ENCODE data around the gene DDX41. TPM values are rescaled to one million over a fixed set of nuclear protein-coding genes. Genes with fewer than 3 reads are reported as not detected.

The DDX41 gene
- total RNA-seq, 1 experiment from 2014 or later = 172 TPM

DNA sequence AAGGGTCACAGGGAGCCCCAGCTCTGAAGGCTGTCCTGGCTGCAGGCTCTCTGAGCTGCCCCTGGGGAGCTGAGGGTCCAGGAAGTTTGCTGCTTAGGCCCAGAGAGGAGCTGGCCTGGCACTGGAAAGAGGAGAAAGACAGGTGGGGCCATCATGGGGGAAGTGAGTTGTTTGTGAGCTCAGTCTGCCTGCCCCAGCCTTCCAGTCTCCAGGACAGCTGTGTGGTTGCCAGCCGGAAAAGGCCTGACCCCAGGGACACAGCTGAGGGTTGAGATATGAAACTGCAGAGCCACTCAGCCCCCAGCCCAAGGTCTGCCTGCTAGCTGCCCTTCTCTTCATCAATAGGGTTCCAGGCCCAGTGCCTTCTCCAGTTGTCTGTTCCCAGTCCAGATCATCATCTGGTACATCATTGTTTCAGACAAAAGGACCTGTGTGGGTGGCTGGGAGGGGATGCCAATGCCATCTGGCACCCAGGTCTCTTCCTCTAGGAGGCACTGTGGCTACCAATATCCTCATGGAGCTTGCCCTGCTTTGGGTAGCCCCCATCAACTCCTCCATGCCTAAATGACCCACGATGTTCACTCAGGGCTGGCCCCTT lies 4.3 kb upstream of the DDX41 start:
- in situ Hi-C loops (cut with HindIII; ENCODE audit: low pct_unique_long_range_greater_than_20kb, low sequenced_read_pairs) = no loop called here
- no peak for DNase-seq (ENCODE audit: low read depth)

DNA sequence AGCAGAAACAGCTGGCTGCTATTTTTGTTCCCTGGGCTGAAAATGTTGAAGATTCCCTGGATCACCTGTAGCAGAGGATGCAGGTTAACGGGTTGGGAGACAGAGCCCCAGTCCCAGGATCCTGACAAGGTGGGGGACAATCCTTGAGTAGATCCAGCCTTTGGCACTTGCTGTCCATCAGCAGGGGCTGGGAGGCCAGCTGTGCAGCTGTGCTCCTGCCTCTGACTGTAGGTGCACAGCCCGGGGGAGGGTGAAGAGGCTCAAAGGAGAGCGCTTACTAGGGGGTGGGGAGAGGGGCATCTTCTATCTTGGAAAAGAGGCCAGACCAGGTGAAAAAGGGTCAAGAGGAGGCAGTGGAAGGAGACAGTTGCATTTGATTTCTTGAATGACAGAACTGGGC lies 3.5 kb upstream of the DDX41 start:
- no peak for DNase-seq (ENCODE audit: low read depth)
- in situ Hi-C loops (cut with HindIII; ENCODE audit: low pct_unique_long_range_greater_than_20kb, low sequenced_read_pairs) = no loop called here

DNA sequence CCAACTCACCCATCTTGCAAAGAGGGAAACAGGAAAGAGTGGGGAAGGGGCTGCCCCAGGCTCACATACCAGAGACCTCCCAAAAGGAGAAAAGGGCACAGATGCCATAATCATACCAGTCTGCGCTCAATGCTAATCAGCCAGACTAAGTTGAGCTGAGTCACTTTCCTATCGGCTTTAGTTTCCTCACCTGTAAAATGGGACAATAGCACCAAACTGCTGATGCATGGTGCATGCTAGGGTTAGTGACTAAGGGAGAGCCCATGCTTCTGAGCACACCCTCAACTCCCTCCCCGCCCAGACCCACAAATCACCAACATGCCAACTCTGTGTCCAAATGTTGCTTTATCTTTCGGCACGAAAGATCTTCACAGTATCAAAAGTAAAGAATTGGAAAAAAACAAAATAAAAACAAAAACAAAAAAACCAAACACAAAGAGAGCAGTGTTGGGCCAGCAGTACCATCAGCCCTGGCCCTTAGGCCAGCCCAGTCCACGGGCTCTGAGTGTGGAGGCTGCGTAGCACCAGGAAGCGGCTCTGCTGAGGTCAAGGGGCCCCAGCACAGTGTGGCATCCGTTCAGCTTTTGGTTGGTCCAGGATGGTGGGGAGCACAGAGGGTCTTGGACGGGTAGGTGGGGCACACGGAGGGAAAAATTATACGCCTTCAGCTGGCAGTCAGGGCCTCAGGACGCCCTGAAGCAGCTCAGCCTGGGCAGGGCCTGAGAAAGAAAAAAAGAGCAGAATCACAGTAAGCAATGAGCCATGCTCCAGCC lies 2.9 kb upstream of the DDX41 start:
- in situ Hi-C loops (cut with HindIII; ENCODE audit: low pct_unique_long_range_greater_than_20kb, low sequenced_read_pairs) = no loop called here
- no peak for DNase-seq (ENCODE audit: low read depth)

DNA sequence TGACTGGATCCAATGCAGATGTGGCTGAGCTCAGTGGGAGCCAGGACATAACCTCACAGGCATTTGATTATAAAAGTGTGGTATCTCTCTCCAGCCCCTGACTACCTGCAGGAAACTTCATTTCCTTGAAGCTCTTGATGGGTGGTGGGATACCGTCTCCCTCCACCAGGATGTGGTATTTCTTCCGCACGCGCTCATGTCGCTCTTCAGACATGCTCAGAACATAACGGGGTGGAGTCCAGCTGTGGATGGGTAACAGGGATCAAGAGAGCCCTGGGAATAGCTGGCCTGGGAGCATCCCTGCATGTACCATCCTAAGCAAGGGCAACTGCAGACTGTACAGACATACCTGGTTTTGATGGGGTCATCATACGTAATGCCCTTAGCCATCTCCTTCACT lies 1.2 kb downstream of the DDX41 start:
- no peak for DNase-seq (ENCODE audit: low read depth)
- in situ Hi-C loops (cut with HindIII; ENCODE audit: low pct_unique_long_range_greater_than_20kb, low sequenced_read_pairs) = no loop called here

DNA sequence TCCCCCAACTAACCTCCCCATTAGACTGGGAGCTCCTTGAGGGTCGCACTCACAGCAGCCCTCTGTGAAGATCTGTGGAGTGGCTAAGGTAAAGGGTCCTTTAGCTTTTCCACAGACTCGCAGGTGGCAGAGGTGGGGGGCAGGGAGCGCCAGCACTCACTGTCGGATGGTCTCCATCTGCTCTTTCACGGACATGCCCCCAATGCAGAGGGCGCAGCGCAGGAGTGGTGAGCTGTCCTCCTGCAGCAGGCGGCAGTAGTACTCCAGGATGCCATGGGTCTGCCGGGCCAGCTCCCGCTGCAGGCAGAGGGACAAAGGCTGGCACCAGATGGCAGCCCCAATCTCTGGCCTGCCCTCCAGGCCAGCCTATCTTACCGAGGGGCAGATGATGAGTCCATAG lies 2.2 kb downstream of the DDX41 start:
- in situ Hi-C loops (cut with HindIII; ENCODE audit: low pct_unique_long_range_greater_than_20kb, low sequenced_read_pairs) = no loop called here
- DNase-seq (ENCODE audit: low read depth) = no peak

DNA sequence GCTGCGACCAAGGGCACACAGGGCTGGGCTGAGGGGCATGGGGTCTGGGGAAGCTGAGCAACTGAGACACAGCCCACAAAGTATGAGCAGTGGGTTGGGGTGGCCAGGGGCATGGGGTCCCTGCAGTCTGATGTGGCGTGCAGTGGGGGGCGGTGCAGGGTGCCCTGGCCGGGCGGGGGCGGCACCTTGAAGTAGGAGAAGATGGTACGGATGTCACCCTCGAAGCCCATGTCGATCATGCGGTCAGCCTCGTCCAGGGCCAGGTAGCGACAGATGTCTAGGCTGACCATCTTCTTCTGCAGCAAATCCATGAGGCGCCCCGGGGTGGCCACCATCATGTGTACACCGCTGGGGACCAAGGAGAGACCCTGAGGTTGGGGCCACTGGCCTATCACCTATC lies 3.3 kb downstream of the DDX41 start:
- in situ Hi-C loops (cut with HindIII; ENCODE audit: low pct_unique_long_range_greater_than_20kb, low sequenced_read_pairs) = no loop called here

DNA sequence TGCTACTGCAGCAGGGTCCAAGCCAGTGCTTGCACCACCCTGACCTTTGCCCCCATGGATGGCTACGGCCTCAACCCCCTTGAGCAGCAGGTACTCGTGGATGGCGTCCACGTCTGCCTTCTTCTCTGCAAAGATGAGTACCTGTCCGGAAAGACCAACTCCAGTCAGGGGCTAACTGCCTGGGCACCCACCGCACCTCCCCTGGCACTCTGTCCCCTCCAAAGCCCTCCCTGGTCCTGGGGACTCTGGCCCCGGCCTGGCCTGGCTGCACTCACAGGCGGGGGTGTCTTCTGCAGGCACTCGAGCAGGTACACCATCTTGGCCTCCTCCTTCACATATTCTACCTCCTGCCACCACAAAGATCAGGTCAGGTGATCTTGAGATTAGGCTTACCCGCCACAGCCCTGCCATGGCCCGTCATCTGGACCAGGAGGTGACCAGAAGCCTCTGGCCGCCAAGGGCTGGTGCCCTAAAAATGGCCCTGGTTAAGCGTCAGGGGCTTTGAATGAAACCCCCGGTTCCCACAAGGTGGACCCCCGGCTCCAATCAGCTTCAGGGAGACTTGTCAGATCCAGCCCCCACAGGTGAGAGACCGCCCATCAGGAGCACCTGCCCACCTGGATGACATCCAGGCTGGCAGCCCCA lies 3.9 kb downstream of the DDX41 start:
- in situ Hi-C loops (cut with HindIII; ENCODE audit: low pct_unique_long_range_greater_than_20kb, low sequenced_read_pairs) = no loop called here
- DNase-seq (ENCODE audit: low read depth) = no peak

More for the DNA sequence above, 3.3 kb downstream of the DDX41 start:
- no peak for DNase-seq (ENCODE audit: low read depth)

DNA sequence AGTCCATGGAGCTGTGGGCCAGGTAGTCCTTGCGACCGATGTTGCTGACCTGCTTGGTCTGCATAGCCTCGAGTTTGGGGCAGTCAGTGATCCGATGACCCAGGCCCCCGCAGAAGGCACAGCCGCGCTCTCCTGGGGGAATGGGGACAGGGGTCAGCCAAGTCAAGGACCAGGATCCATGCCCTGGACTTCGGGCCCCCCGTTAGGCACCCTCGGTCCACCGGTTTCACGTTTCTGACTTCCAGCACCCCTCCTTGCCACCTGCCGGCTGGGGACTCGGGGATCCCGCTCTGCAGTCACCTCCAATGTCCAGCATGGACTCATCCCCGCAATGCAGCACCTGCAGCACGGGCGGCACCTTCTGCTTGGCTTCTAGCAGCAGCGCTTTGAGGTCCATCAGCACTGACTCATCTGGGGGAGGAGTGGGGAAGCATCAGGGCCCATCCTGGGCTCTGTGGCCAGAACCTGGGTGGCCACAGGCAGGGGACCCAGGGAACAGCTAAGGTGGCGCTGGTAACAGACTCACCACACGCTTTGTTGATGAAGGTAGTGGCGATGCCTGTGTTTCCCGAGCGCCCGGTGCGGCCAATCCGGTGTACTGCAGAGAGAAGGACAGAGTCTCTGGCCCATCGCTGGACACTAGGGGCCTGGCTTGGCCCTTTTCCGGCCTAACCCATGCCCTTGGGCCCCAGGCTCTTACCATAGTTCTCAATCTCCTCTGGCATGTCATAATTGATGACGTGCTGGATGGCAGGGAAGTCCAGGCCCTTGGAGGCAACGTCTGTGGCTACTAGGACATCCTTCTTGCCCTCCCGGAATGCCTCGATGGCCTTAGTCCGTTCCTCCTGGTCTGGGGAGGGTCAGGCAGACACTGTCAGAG lies 4.7 kb downstream of the DDX41 start:
- DNase-seq (ENCODE audit: low read depth) = no peak
- in situ Hi-C loops (cut with HindIII; ENCODE audit: low pct_unique_long_range_greater_than_20kb, low sequenced_read_pairs) = no loop called here

DNA sequence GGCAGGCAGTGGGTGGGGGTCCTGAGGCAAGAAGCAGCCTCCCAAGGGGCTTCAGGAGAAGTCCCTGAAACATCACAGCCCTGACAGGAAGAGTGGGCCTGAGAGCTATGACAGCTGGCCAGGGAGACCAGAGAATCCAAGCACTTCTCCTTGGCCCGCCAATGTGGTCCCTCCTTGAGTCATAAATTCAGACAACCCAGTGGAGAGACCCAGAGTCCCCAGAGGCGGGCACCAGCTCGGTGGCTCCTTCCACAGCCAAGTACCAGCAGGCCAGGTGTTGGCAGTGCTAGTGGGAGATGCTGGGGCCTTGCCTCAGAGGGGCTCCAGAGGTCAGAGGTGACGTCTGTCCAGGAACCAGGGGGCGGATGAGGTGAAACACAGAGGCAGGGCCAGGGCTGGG lies 5.6 kb downstream of the DDX41 start:
- in situ Hi-C loops (cut with HindIII; ENCODE audit: low pct_unique_long_range_greater_than_20kb, low sequenced_read_pairs) = no loop called here
- DNase-seq (ENCODE audit: low read depth) = no peak

DNA sequence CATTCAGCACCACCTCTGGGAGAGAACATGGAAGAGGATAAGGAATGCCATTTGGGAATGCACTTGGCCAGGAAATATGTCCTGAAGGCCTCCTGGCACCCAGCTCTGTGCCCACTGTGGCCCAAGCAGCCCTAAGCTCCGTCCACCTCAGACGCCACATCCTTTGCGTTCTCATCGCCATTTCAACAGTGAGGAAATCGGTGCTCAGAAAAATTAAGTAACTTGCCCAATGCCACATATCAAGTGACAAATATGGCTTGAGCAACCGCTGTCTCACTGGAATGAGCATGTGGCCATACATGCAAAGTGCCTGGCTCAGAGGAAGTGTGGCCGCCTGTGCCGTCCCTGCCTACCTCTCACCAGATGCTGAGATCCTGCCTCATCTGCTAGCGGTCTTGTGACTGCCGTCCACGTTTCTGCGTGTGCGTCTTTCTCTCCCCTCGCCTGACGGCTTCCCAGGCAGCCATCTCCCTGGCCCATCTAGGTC lies 6.2 kb downstream of the DDX41 start:
- no peak for DNase-seq (ENCODE audit: low read depth)

DNA sequence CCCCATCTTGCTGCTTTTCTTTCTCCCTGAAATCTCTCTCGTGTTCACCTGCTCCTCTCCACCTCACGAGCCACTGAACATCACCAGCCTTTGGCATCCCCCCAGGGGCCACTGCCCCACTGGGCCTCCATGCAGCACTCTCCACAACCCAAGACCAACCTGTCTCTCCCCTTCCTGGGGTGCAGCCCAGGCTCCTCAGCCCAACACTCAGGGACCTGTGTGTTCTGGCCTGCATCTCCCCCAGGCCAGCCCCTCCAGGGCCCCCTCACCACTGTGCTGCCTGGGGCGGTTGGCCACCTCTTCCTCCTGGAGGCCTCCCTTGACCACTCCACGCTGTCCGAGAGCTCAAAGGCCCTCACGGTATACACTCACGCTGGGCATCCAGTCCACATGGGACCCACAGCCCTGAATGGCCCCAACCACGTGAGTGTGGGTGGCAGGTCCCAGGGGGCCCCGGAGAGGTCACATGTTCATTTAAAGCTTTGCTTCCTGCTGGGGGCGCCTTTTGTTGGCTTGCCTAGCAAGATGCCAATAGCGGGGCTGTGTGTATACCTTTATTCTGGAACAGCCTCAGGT lies 6.7 kb downstream of the DDX41 start:
- in situ Hi-C loops (cut with HindIII; ENCODE audit: low pct_unique_long_range_greater_than_20kb, low sequenced_read_pairs) = no loop called here
- no peak for DNase-seq (ENCODE audit: low read depth)

More for the DNA sequence above, 6.2 kb downstream of the DDX41 start:
- in situ Hi-C loops (cut with HindIII; ENCODE audit: low pct_unique_long_range_greater_than_20kb, low sequenced_read_pairs) = no loop called here

DNA sequence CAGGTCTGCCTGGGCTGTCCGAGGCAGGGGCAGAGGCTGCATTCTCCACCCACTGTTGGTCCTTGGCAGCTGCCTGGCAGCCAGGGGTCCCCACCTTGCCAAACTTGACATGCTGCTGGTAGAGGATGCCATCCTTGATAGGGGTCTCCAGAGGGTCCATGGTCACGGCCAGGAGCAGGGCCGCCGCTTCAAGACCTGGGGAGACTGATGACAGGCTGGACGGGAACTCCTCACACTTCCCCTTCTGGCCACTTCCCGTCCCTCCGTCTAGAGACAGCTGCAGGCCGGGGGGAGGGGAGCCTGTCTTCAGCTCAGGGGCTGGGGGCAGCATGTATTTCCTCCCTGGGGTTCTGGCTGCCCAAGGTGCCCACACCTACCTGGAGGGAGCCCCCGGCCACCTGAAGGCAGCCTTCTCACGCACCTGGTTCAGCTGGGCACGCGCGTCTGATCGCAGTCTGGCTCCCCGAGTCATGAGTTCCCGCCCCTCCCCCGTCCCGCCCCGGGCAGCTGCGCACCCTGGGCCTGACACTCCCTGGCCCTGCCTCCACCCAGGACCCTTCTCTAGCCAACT lies 7.3 kb downstream of the DDX41 start, which contains the start of gene DOK3:
DOK3 (minus strand) TSS at position 446 of the 571 bp plus-strand sequence; CDS start at position 160, 286 bp downstream.
- in situ Hi-C loops (cut with HindIII; ENCODE audit: low pct_unique_long_range_greater_than_20kb, low sequenced_read_pairs) = no loop called here
- no peak for DNase-seq (ENCODE audit: low read depth)

DNA sequence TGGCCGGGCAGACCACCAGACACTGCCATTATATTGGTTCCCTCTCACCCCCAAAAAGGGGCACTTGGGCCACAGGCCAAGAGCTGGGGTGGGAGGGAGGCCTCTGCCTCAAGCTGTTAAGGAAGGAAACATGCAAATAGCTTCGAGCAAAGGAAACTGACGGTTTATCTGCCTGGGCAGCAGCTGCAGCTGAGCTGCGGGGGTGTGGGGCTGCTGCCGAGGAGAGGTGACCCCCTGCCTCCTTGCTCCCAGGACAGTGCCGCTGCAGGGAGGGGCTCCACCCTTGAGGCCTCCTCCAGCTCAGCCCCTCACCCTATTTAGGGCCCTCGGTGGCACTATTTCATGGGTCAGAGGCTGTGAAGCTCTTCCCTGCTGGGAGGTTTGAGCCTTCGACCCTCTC lies 7.9 kb downstream of the DDX41 start:
- DNase-seq (ENCODE audit: low read depth) = no peak
- in situ Hi-C loops (cut with HindIII; ENCODE audit: low pct_unique_long_range_greater_than_20kb, low sequenced_read_pairs) = no loop called here

DNA sequence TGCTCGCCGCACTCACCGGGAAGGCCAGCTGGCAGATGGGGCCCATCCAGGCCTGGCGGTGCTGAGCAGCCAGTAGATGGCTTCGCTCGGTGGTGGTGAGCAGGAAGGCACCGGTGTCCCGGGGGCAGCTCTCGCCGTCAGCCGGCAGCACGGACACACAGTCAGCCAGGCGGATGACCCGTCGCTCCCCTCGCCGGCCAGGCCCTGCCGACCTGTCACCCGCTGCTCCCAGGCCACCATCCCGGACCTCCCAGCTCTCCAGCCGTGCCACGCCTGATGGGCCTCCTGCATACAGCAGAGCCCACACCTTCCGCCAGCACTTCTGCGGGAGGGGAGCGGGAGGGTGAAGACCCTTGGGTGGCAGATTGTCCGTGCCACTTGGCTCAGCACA lies 8.5 kb downstream of the DDX41 start:
- DNase-seq (ENCODE audit: low read depth) = no peak
- in situ Hi-C loops (cut with HindIII; ENCODE audit: low pct_unique_long_range_greater_than_20kb, low sequenced_read_pairs) = no loop called here

DNA sequence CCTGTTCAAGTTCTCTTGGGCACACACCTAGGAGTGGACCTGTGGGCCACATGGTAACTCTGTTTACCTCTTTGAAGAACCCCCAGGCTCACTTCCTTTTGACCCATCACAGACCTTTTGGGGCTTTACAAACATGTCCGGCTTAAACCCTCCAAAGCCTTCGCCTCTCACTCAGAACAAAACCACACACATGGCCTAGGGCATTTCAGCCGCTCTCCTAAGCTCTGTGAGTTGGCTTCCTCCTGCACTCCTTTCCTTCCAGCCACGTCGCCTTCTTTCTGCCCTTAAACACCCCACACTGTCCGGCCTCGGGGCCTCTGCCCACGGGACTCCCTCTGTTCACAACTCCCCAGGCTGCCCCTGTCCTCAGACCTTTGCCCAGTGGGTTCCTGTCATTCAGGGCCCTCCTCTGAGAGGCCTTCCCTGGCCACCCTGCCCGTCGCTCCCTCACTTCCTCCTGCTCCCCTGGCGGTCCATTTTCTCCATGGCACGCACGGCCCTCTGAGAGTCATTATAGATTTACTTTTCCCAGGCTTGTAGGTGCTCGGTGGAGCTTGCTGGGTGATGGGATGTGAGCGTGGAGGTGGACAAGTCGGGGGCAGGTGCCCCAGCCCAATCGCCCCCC lies 9.1 kb downstream of the DDX41 start:
- in situ Hi-C loops (cut with HindIII; ENCODE audit: low pct_unique_long_range_greater_than_20kb, low sequenced_read_pairs) = no loop called here

DNA sequence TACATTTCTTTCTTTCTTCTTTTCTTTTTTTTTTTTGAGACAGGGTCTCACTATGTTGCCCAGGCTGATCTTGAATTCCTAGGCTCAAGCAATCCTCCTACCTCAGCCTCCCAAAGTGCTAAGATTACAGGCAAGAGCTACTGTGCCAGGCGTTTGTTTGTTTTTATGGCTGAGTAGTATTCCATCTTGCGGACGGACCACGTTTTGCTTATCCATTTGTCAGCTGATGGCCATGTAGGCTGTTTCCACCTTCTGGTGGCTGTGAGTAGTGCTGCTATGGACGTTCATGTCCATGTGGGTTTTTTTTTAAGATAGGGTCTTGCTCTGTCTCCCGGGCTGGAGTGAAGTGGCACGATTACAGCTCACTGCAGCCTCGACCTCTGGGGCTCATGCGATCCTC lies 9.6 kb downstream of the DDX41 start:
- DNase-seq (ENCODE audit: low read depth) = no peak
- in situ Hi-C loops (cut with HindIII; ENCODE audit: low pct_unique_long_range_greater_than_20kb, low sequenced_read_pairs) = no loop called here

More for the DNA sequence above, 9.1 kb downstream of the DDX41 start:
- DNase-seq (ENCODE audit: low read depth) = no peak

DNA sequence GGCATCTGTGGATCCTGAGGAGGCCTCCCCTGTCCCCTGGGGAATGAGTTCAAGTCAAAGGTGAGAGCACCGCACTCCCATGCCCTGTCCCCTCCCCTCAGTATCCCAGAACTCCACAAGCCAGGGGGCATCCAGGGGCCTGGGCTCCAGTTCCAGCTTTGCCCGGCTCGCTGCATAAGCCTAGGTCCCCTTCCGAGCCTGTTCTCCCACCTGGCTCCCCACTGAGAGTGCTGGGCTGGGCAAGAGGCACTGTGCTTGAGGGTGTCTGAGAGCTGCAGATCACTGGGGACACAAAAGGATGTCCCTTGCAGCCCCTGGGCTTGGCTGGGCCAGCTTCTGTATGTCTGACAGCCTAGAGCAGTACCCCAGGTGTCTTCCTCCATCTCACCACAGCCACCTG lies 11.7 kb downstream of the DDX41 start:
- in situ Hi-C loops (cut with HindIII; ENCODE audit: low pct_unique_long_range_greater_than_20kb, low sequenced_read_pairs) = no loop called here
- DNase-seq (ENCODE audit: low read depth) = no peak

Measured in Caki2 (cell line).